ENCODE measurements around the gene TLCD1. TPM values are rescaled to one million over a fixed set of nuclear protein-coding genes. Genes with fewer than 3 reads are reported as not detected.
"Not testable (repeated sequence)": the region's sequence is repeated elsewhere in the genome, so short reads cannot be mapped to it uniquely, and the experiment has no call there.

TLCD1 gene
- polyA plus RNA-seq, 1 donor = 4.0 TPM

GRCh38 chr17:28728364-28729200 is 2.5 kb upstream of the TLCD1 start, which contains the start of gene NEK8:
TSS of gene NEK8 (plus strand) at chr17:28728788. CDS start at chr17:28728814, 26 bp downstream.
- DNase-seq = peak; percentile 93

GRCh38 chr17:28726627-28727491 is 826 bp upstream of the TLCD1 start:
- DNase-seq = peak; percentile 95

GRCh38 chr17:28725660-28726225 is 290 bp downstream of the TLCD1 start:
- DNase-seq = no peak

GRCh38 chr17:28725166-28725659 is 820 bp downstream of the TLCD1 start:
- no peak for DNase-seq

- no peak for DNase-seq
These were observed 1.4 kb downstream of the TLCD1 start for GRCh38 chr17:28724500-28725165.

GRCh38 chr17:28723836-28724499 is 2.1 kb downstream of the TLCD1 start:
- not testable (repeated sequence) for DNase-seq

- DNase-seq = no peak
These were observed 2.7 kb downstream of the TLCD1 start for GRCh38 chr17:28723159-28723835.

GRCh38 chr17:28722417-28723158 is 3.4 kb downstream of the TLCD1 start:
- DNase-seq = no peak

GRCh38 chr17:28720997-28721329 is 5.1 kb downstream of the TLCD1 start:
- not testable (repeated sequence) for DNase-seq

GRCh38 chr17:28720247-28720996 is 5.6 kb downstream of the TLCD1 start:
- DNase-seq = no peak

GRCh38 chr17:28719021-28719433 is 7.0 kb downstream of the TLCD1 start:
- DNase-seq = no peak

- DNase-seq = no peak
These were observed 7.6 kb downstream of the TLCD1 start for GRCh38 chr17:28718333-28719020.

GRCh38 chr17:28717578-28718332 is 8.3 kb downstream of the TLCD1 start, which contains the start of gene RAB34:
TSS of gene RAB34 (minus strand) at chr17:28717868. CDS start at chr17:28717266, 602 bp downstream.
- DNase-seq = peak; percentile 89

GRCh38 chr17:28716740-28717577 is 9.1 kb downstream of the TLCD1 start:
- no peak for DNase-seq

GRCh38 chr17:28715217-28715616 is 10.8 kb downstream of the TLCD1 start:
- DNase-seq = no peak

- DNase-seq = no peak
These were observed 11.8 kb downstream of the TLCD1 start for GRCh38 chr17:28714281-28714680.
